ENCODE data around the gene SLC25A1.

The SLC25A1 gene

DNA sequence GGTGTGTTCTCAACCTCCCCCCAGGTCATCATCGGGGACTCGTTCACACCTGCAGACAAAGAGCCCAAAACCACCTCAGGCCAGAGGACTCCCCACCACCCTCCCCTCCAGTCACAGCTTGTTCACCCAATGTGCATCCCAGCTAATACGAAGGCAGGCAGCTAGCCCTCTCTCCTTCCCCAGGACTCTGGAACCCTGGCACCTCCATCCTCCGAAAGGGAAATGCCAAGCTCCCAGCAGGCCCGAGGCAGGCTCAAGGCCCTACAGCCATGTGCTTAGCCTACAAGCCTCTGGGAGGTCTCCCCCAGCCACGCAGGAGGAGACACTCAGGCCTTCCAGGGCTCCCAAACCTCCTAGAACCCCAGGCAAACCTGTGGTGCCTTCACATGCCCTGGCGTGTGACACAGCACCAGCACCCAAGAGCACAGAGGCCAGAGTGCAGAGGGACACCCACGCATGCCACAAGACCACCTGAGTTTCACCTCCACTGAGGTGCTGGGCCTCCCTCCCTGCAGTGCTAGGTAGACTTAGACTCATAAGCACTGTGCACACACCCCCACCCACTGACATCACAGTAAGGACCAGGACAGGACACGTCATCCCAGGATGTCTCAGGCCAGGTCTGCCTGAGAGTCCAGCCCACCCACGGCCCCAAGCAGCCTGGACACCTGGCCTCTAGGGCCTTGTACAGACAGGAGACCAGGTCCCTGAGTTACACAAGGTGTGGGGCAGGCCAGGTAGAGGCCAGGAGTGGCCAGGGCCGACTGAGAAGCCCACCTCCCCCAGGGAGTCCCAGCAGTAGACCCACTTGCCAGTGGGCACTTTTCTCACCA, 40.9 kb downstream of the SLC25A1 start:
- TF ChIP-seq, protein P1, sequence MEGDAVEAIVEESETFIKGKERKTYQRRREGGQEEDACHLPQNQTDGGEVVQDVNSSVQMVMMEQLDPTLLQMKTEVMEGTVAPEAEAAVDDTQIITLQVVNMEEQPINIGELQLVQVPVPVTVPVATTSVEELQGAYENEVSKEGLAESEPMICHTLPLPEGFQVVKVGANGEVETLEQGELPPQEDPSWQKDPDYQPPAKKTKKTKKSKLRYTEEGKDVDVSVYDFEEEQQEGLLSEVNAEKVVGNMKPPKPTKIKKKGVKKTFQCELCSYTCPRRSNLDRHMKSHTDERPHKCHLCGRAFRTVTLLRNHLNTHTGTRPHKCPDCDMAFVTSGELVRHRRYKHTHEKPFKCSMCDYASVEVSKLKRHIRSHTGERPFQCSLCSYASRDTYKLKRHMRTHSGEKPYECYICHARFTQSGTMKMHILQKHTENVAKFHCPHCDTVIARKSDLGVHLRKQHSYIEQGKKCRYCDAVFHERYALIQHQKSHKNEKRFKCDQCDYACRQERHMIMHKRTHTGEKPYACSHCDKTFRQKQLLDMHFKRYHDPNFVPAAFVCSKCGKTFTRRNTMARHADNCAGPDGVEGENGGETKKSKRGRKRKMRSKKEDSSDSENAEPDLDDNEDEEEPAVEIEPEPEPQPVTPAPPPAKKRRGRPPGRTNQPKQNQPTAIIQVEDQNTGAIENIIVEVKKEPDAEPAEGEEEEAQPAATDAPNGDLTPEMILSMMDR (IDR thresholded peaks at IDR 0.05; ENCODE audit: low read depth, low read length): no peak
- no peak overlapping the region for H3K4me3 ChIP-seq (replicated peaks in 1 of 2; ENCODE audit: low read depth in 2 of 2, low read length in 2 of 2)

GRCh38 chr22:19136915-19137314, 41.6 kb downstream of the SLC25A1 start:
- TF ChIP-seq, protein P1 (IDR thresholded peaks at IDR 0.05; ENCODE audit: low read depth, low read length): no peak
- no peak overlapping the region for H3K4me3 ChIP-seq (replicated peaks in 1 of 2; ENCODE audit: low read depth in 2 of 2, low read length in 2 of 2)
- no peak for DNase-seq (ENCODE audit: low read depth in 2 of 2)

More for the DNA sequence above, 40.9 kb downstream of the SLC25A1 start:
- DNase-seq (ENCODE audit: low read depth in 2 of 2): no peak

DNA sequence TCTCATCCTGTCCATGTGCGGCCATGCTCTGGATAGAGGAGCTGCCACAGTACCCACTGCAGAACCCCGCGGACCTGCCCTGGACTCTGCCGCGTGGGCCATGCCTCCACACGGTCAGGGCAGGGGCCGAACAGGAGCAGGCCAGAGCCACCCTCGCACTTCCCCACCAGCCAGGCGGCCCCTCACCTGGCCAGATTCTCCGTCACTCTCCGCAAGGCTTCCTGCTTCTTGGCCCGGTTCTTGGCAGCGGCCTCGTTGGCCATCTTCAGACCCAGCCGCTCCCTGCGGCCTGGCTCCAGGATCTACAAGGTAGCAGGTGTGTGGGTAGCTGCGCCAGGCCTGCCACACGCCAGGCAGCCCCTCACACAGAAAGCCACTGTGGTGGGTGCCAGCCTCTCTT, 43.7 kb downstream of the SLC25A1 start:
- H3K4me3 ChIP-seq (replicated peaks in 1 of 2; ENCODE audit: low read depth in 2 of 2, low read length in 2 of 2): no peak overlapping the region
- TF ChIP-seq, protein P1 (IDR thresholded peaks at IDR 0.05; ENCODE audit: low read depth, low read length): no peak
- DNase-seq (ENCODE audit: low read depth in 2 of 2): no peak

GRCh38 chr22:19134176-19134831, 44.2 kb downstream of the SLC25A1 start:
- no peak for DNase-seq (ENCODE audit: low read depth in 2 of 2)
- no peak overlapping the region for H3K4me3 ChIP-seq (replicated peaks in 1 of 2; ENCODE audit: low read depth in 2 of 2, low read length in 2 of 2)
- TF ChIP-seq, protein P1 (IDR thresholded peaks at IDR 0.05; ENCODE audit: low read depth, low read length): no peak

DNA sequence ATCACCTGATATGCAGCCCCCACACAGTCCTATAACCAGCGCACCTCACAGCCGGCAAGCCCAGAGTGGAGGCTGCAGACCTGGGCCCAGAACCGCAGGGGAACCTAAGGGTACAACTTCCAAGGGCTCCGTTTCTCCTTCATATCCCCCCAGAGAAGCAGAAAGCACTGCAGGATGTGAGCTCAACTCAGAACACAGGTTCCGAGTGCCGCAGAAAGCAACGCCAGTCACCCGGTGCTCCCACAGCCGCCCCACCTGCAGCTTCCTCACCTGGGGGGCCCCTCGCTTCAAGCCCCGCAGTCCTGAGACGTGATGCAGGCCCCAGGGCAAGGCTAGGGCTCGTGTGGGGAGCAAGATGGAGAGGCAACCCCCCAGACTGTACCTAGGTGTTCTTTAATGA, 45.0 kb downstream of the SLC25A1 start:
- no peak overlapping the region for H3K4me3 ChIP-seq (replicated peaks in 1 of 2; ENCODE audit: low read depth in 2 of 2, low read length in 2 of 2)
- TF ChIP-seq, protein P1 (IDR thresholded peaks at IDR 0.05; ENCODE audit: low read depth, low read length): no peak
- DNase-seq (ENCODE audit: low read depth in 2 of 2): no peak

- DNase-seq (ENCODE audit: low read depth in 2 of 2): no peak
- H3K4me3 ChIP-seq (replicated peaks in 1 of 2; ENCODE audit: low read depth in 2 of 2, low read length in 2 of 2): no peak overlapping the region
- TF ChIP-seq, protein P1 (IDR thresholded peaks at IDR 0.05; ENCODE audit: low read depth, low read length): no peak
Observed at GRCh38 chr22:19132693-19133400, 45.7 kb downstream of the SLC25A1 start.
